Testis (tissue), 3 donors: ENCODE data around the gene CNPY1. TPM values are rescaled to one million over a fixed set of nuclear protein-coding genes. Genes with fewer than 3 reads are reported as not detected.

Experiments
- DNase-seq: peaks from one replicate; pipeline ENCODE4 v3.0.0-alpha.2; 2019
- H3K27ac ChIP-seq, 2 donors: fragments of 200-600 bp; sonication (generic); one replicate each; pipeline ENCODE4 v1.5.1; 2019
- H3K27me3 ChIP-seq: fragments of 200-600 bp; sonication (generic); one replicate; pipeline ENCODE4 v1.5.1; 2019
- H3K36me3 ChIP-seq: fragments of 200-600 bp; sonication (generic); one replicate; pipeline ENCODE4 v1.5.1; 2017; ENCODE audit warnings: low read depth; ENCODE audit errors: missing control alignments
- H3K4me1 ChIP-seq: fragments of 200-600 bp; sonication (generic); one replicate; pipeline ENCODE4 v1.5.1; 2019
- H3K4me3 ChIP-seq, 2 donors: fragments of 200-600 bp; sonication (generic); one replicate each; pipeline ENCODE4 v1.5.1; 2017 to 2019
- H3K9me3 ChIP-seq: fragments of 200-600 bp; sonication (generic); one replicate; pipeline ENCODE4 v1.5.1; 2017
- POLR2A ChIP-seq: fragments of 450-650 bp; IDR thresholded peaks from one replicate; pipeline ENCODE4 v1.6.1; 2017; ENCODE audit warnings: antibody characterized with exemption, mild to moderate bottlenecking, moderate library complexity
- WGBS, 2 donors: methylation state at CpG; one replicate each; pipeline ENCODE4 v1.1.5; 2018; 5-methylcytosine and 5-hydroxymethylcytosine counted together
- intact Hi-C: fragments of 100-400 bp; cut with DNase I; formaldehyde crosslinking; loops from one replicate; pipeline ENCODE4 v1.15.1; 2023; ENCODE audit warnings: low total_unique reads
- polyA plus RNA-seq: library from polyadenylated mRNA; stranded (reverse); fragments of 350-450 nt; fragmentation: Illumina TruSeq; extraction: RNeasy Lipid Tissue Mini Kit (QIAGEN cat#74804); gene quantifications from one replicate; pipeline ENCODE4 v1.2.3, GENCODE V29; 2014; ENCODE audit warnings: low read depth, low replicate concordance; ENCODE audit not compliant: insufficient read depth
- total RNA-seq, 2 donors: library from RNA; depleted of rRNA; stranded (reverse); fragments of >200 nt; gene quantifications; one replicate each; pipeline ENCODE4 v1.2.3, GENCODE V29; 2016
- TF ChIP-seq, protein P1 (sequence below), 3 experiments: fragments of 450-650 bp in 2 of 3; fragments of 200-600 bp in 1 of 3; sonication (generic) in 1 of 3; IDR thresholded peaks; one replicate each; pipeline ENCODE4 v1.5.1; 2016 to 2019; ENCODE audit warnings: antibody characterized with exemption in 3 of 3, mild to moderate bottlenecking in 2 of 3, moderate library complexity in 1 of 3

CNPY1 gene
- total and polyA plus RNA-seq, 3 donors from 2014 or later, result 0.25 to 0.47 (median 0.31) TPM

DNA sequence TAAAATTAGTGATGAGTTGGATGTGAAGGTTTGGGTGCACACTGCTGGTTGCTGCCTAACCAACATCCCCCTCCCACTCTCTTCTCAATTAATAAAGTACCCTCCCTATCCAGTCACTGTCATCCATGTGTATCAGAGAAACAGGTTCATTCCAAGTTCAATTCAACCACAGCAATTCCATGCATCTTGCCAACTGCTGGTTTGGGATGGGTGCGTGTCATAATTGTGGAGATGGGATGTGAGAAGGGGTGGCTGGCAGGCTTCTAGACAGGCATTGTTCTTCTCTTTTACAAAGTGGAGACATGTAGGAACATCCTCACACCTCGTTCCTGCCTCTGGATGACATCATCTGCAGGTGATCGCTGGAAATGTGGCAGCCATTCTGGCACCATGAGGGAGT, 7.5 kb upstream of the CNPY1 start:
- Histone ChIP-seq H3K9me3 (no peaks in the 10 kb centered on the region), H3K4me1 (no peaks in the 10 kb centered on the region), H3K27me3 (no peaks in the 10 kb centered on the region), H3K36me3 (no peaks in the 10 kb centered on the region), H3K27ac (no peak overlapping the region), H3K4me3 (no peak overlapping the region)
- WGBS, 2 donors, result 91 to 95% methylated on average over 3 of the region's 3 CpGs
- no peak for TF ChIP-seq POLR2A
- TF ChIP-seq, protein P1, sequence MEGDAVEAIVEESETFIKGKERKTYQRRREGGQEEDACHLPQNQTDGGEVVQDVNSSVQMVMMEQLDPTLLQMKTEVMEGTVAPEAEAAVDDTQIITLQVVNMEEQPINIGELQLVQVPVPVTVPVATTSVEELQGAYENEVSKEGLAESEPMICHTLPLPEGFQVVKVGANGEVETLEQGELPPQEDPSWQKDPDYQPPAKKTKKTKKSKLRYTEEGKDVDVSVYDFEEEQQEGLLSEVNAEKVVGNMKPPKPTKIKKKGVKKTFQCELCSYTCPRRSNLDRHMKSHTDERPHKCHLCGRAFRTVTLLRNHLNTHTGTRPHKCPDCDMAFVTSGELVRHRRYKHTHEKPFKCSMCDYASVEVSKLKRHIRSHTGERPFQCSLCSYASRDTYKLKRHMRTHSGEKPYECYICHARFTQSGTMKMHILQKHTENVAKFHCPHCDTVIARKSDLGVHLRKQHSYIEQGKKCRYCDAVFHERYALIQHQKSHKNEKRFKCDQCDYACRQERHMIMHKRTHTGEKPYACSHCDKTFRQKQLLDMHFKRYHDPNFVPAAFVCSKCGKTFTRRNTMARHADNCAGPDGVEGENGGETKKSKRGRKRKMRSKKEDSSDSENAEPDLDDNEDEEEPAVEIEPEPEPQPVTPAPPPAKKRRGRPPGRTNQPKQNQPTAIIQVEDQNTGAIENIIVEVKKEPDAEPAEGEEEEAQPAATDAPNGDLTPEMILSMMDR (IDR thresholded peaks at IDR 0.05), result no peak
- no peak for DNase-seq
- intact Hi-C loops, result no loop called here

DNA sequence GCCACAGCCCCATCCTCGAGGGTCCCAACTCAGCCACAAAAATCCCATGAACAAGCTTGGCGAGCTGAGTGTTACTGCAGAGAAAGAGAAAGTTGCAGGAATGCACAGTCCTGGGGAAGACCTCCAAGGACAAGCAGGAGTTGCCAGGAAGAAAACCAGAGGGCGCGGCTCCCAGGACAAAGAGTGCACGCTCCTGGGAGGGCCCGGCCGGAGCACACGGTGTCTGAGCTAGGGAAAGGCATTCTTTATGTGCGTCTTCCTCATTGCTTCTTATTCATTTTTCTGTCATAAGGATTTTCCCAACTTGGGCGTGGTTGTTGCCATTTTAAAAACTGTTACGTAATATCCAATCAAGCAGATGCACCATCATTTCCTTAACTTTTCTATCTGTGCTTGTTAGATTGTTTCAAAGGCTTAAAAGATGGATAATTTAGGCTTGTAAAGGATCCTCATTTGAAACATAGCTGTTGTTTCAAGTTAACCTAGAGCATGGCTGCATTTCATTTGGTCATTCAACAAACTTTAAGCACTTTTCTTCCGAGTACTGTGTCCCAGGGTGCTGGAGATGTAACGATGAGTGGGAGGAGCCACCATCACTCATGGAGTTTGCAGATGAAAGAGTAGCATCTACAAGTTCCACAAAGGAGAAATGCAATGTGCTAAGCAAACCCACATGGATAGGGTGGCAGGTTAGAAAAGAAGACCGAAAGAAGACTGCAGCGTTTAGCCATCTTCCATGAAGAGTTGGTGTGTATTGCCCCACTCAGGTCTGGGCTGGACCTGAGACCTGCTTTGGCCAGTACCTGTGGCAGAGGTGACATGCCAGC, 5.6 kb upstream of the CNPY1 start:
- DNase-seq, result no peak
- intact Hi-C loops, result no loop called here
- Histone ChIP-seq H3K4me1 (no peaks in the 10 kb centered on the region), H3K27me3 (no peaks in the 10 kb centered on the region), H3K36me3 (no peaks in the 10 kb centered on the region), H3K27ac (no peak overlapping the region), H3K9me3 (no peaks in the 10 kb centered on the region), H3K4me3 (no peak overlapping the region)
- TF ChIP-seq POLR2A, result no peak
- TF ChIP-seq, protein P1 (IDR thresholded peaks at IDR 0.05), result no peak
- WGBS, 2 donors, result 71% methylated on average over 14 to 15 of the region's 15 CpGs

DNA sequence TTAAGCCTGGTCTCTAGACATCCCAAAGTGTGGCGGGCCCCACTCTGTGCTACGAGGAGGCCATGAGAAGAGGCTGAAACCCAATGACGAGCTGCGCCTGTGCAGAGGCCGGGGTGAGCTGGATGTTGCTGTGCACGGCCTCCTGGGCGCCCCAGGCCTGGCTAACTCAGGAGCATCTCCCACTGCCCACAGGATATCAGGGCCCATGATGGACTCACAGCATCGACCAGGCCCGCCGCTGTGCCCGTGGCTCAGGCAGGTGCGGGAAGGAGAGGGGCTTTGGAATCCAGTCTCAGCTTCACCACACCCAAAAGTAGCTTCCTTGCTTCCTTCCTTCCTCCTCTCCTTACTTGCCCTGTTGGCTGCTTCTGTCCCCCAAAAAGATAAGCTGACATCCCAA, 4.6 kb upstream of the CNPY1 start:
- WGBS, 2 donors, result 75 to 94% methylated on average over 7 to 12 of the region's 12 CpGs
- intact Hi-C loops, result no loop called here
- TF ChIP-seq, protein P1 (IDR thresholded peaks at IDR 0.05), result no peak
- TF ChIP-seq POLR2A, result no peak

DNA sequence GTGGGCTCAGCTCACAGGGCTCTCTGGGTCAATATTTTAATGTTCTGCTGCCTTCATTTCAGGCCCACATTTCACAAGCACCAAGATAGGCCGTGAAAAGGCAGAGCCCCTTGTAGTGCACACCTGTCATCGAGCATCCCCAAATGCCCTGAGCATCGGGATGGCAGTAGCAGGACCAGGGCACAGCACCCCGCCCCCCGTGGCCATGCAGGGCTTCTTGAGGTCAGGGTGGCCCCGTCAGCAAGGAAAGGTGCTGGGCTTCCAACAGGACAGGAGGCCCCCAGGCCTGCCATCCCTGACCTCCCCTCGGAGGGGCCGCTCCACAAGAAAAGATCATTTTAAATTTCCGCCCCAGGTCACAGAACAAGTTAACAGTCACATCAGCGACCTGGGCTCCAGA, 2.9 kb upstream of the CNPY1 start:
- Histone ChIP-seq H3K9me3 (no peaks in the 10 kb centered on the region), H3K27ac (no peak overlapping the region), H3K4me3 (no peak overlapping the region), H3K27me3 (no peaks in the 10 kb centered on the region), H3K36me3 (no peaks in the 10 kb centered on the region), H3K4me1 (no peaks in the 10 kb centered on the region)
- intact Hi-C loops, result no loop called here
- DNase-seq, result no peak
- TF ChIP-seq, protein P1 (IDR thresholded peaks at IDR 0.05), result no peak
- no peak for TF ChIP-seq POLR2A
- 93% methylated on average over 10 of the region's 10 CpGs for whole genome bisulfite sequencing, 2 donors

More for the DNA sequence above, 4.6 kb upstream of the CNPY1 start:
- no peak for DNase-seq
- Histone ChIP-seq H3K27me3 (no peaks in the 10 kb centered on the region), H3K9me3 (no peaks in the 10 kb centered on the region), H3K4me1 (no peaks in the 10 kb centered on the region), H3K4me3 (no peak overlapping the region), H3K27ac (no peak overlapping the region), H3K36me3 (no peaks in the 10 kb centered on the region)
